HepG2 (cell line): ENCODE results near the gene ACSS2. TPM values are rescaled to one million over a fixed set of nuclear protein-coding genes. Genes with fewer than 3 reads are reported as not detected.

ENCODE experiments used
- DMAP1 ChIP-seq: IDR thresholded peaks from 2 replicates; pipeline ENCODE4 v1.6.1; 2016
- IKZF4 ChIP-seq: sonication (generic); formaldehyde crosslinking; IDR thresholded peaks from 2 replicates; pipeline ENCODE4 v1.5.1; 2020; ENCODE audit warnings: borderline replicate concordance, mild to moderate bottlenecking, low read depth, missing genetic modification reagents; ENCODE audit errors: not compliant biosample characterization
- KDM4B ChIP-seq: sonication (generic); formaldehyde crosslinking; IDR thresholded peaks from 2 replicates; pipeline ENCODE4 v1.4.0; 2020; ENCODE audit warnings: missing genetic modification reagents
- MXD4 ChIP-seq: IDR thresholded peaks from 2 replicates; pipeline ENCODE4 v1.6.1; 2016; ENCODE audit warnings: mild to moderate bottlenecking, missing biosample characterization, missing genetic modification reagents
- NONO ChIP-seq, 2 experiments: fragments of 450-650 bp in 1 of 2; sonication (generic) in 1 of 2; formaldehyde crosslinking in 1 of 2; IDR thresholded peaks in 1 of 2; conservative IDR thresholded peaks in 1 of 2; 2 replicates each; pipeline versions ENCODE4 v1.6.1 to v1.8.0; 2017 to 2022; ENCODE audit warnings: mild to moderate bottlenecking in 1 of 2, missing genetic modification reagents in 1 of 2, moderate library complexity in 1 of 2
- PHF8 ChIP-seq: sonication (generic); formaldehyde crosslinking; IDR thresholded peaks from 2 replicates; pipeline ENCODE4 v1.5.0; 2020; ENCODE audit warnings: missing genetic modification reagents
- PRMT3 ChIP-seq: sonication (generic); formaldehyde crosslinking; IDR thresholded peaks from 2 replicates; pipeline ENCODE4 v1.8.1; 2022; ENCODE audit warnings: low read depth, mild to moderate bottlenecking, moderate library complexity, missing genetic modification reagents, borderline replicate concordance
- RAD51 ChIP-seq: fragments of 450-650 bp; IDR thresholded peaks from 2 replicates; pipeline ENCODE4 v1.6.1; 2016; ENCODE audit warnings: borderline replicate concordance
- RCOR2 ChIP-seq: IDR thresholded peaks from 2 replicates; pipeline ENCODE4 v1.6.1; 2016; ENCODE audit warnings: missing biosample characterization, missing genetic modification reagents
- SIX4 ChIP-seq: sonication (generic); formaldehyde crosslinking; IDR thresholded peaks from 2 replicates; pipeline ENCODE4 v1.4.0; 2020; ENCODE audit warnings: missing genetic modification reagents
- ZBTB20 ChIP-seq: sonication (generic); formaldehyde crosslinking; IDR thresholded peaks from 2 replicates; pipeline ENCODE4 v1.8.1; 2023; ENCODE audit warnings: missing genetic modification reagents, low read depth, mild to moderate bottlenecking, borderline replicate concordance
- ZBTB21 ChIP-seq: sonication (generic); formaldehyde crosslinking; IDR thresholded peaks from 2 replicates; pipeline ENCODE4 v1.4.0; 2020; ENCODE audit warnings: missing genetic modification reagents
- ZNF329 ChIP-seq: sonication (generic); formaldehyde crosslinking; IDR thresholded peaks from 2 replicates; pipeline ENCODE4 v1.9.0; 2021; ENCODE audit warnings: low read depth, mild to moderate bottlenecking, missing genetic modification reagents
- ZNF383 ChIP-seq: sonication (generic); formaldehyde crosslinking; IDR thresholded peaks from 2 replicates; pipeline ENCODE4 v1.4.0; 2020; ENCODE audit warnings: missing genetic modification reagents, mild to moderate bottlenecking, borderline replicate concordance
- ZNF644 ChIP-seq: IDR thresholded peaks from 2 replicates; pipeline ENCODE4 v1.6.1; 2016; ENCODE audit warnings: low read depth
- ZSCAN20 ChIP-seq: sonication (generic); formaldehyde crosslinking; IDR thresholded peaks from 2 replicates; pipeline ENCODE4 v1.4.0; 2020; ENCODE audit warnings: missing genetic modification reagents, mild to moderate bottlenecking, borderline replicate concordance
- polyA plus RNA-seq, 8 experiments: library from polyadenylated mRNA; depleted of rRNA in 3 of 8; stranded (reverse) in 7 of 8; unstranded in 1 of 8; fragments of >200 nt; fragmentation: Illumina TruSeq in 4 of 8; extraction: Trizol in 4 of 8; gene quantifications; 2 replicates each; pipeline versions ENCODE4 v1.2.1 to v1.2.3, GENCODE V29; 2011 to 2016; ENCODE audit warnings: low read depth in 4 of 8, missing spikeins in 1 of 8, mixed read lengths in 1 of 8; ENCODE audit not compliant: insufficient read depth in 1 of 8
- total RNA-seq, 5 experiments: library from RNA; depleted of rRNA; stranded (reverse); fragments of >200 nt; fragmentation: Illumina TruSeq; extraction: Trizol; gene quantifications; 2 replicates each; pipeline ENCODE4 v1.2.3, GENCODE V29; 2016; ENCODE audit warnings: low read depth in 1 of 5
- TF ChIP-seq, protein P1 (sequence below): sonication (generic); formaldehyde crosslinking; IDR thresholded peaks from 2 replicates; pipeline ENCODE4 v1.8.1; 2023; ENCODE audit warnings: mild to moderate bottlenecking, missing genetic modification reagents, borderline replicate concordance
- TF ChIP-seq, protein P2 (sequence below): sonication (generic); formaldehyde crosslinking; IDR thresholded peaks from 2 replicates; pipeline ENCODE4 v1.8.1; 2023; ENCODE audit warnings: mild to moderate bottlenecking, inconsistent platforms, moderate library complexity, missing genetic modification reagents, borderline replicate concordance
- TF ChIP-seq, protein P3 (sequence below): sonication (generic); formaldehyde crosslinking; IDR thresholded peaks from 2 replicates; pipeline ENCODE4 v1.8.0; 2022; ENCODE audit warnings: mild to moderate bottlenecking, missing genetic modification reagents, borderline replicate concordance
- TF ChIP-seq, protein P4 (sequence below): sonication (generic); formaldehyde crosslinking; conservative IDR thresholded peaks from 2 replicates; pipeline ENCODE4 v1.8.1; 2023; ENCODE audit warnings: missing genetic modification reagents
- TF ChIP-seq, protein P5 (sequence below): sonication (generic); formaldehyde crosslinking; IDR thresholded peaks from 2 replicates; pipeline ENCODE4 v1.4.0; 2020; ENCODE audit warnings: mild to moderate bottlenecking, missing genetic modification reagents, borderline replicate concordance

Gene ACSS2
- total and polyA plus RNA-seq, 2 of the 13 experiments (the other 11 are each of a cell fraction or from before 2014, with no cell fraction given) = 72.8 to 89.7 TPM

DNA sequence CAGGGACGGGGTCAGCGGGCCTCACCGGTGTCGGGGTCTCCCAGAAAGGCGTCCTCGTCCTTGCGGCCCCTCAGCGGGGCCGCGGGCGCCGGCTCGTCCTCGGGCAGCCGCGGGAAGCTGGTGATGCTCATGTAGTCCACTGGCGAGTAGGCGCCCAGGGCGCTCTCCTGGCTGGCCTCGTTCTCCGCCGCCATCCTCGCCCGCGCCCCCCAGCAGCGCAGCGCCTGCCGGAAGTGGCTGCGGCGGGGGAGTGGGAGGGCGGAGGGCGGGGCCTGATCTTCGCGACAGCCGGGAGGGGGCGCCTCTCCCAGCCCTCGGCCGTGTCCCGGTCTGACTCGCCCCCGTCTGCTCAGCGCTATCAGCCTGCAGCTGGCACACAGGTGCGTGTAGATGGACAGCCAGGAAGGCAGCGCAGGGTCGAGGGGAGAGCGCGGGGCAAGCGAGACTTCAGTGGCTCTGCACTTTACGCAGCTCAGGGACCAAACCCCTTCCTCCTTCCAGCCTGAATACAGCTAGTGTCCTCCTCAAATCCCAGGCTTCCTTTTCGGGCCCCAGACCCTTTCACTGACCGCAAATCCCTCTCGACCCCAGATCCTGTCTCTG is 3.7 kb upstream of the ACSS2 start, which contains the start of gene GGT7 (continued):
- TF ChIP-seq, protein P1, sequence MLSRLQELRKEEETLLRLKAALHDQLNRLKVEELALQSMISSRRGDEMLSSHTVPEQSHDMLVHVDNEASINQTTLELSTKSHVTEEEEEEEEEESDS = no peak
- TF ChIP-seq, protein P2, sequence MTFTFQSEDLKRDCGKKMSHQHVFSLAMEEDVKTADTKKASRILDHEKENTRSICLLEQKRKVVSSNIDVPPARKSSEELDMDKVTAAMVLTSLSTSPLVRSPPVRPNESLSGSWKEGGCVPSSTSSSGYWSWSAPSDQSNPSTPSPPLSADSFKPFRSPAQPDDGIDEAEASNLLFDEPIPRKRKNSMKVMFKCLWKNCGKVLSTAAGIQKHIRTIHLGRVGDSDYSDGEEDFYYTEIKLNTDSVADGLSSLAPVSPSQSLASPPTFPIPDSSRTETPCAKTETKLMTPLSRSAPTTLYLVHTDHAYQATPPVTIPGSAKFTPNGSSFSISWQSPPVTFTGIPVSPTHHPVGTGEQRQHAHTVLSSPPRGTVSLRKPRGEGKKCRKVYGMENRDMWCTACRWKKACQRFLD = no peak
- TF ChIP-seq MXD4 (CRISPR knock-in tag) (peak; percentile 93), ZNF383 (CRISPR knock-in tag) (no peak), ZNF644 (no peak), IKZF4 (CRISPR knock-in tag) (no peak), PHF8 (peak; percentile 88), KDM4B (CRISPR knock-in tag) (peak; percentile 82), RCOR2 (no peak; the same call in 1 of the 2 replicates), NONO (IDR thresholded peaks at IDR 0.05) (no peak), NONO (CRISPR knock-in tag; conservative IDR thresholded peaks at IDR 0.05) (peak; percentile 99), SIX4 (CRISPR knock-in tag) (no peak; the same call in 1 of the 2 replicates), ZSCAN20 (CRISPR knock-in tag) (0 out of 2 replicates have a peak, but pooled peaks have one; percentile 14), PRMT3 (CRISPR knock-in tag) (no peak), ZBTB20 (peak; percentile 60; the same call in 1 of the 2 replicates), RAD51 (no peak), ZNF329 (CRISPR knock-in tag) (peak; percentile 80; the same call in 1 of the 2 replicates), DMAP1 (CRISPR knock-in tag) (peak; percentile 56), ZBTB21 (no peak)
- TF ChIP-seq, protein P3, sequence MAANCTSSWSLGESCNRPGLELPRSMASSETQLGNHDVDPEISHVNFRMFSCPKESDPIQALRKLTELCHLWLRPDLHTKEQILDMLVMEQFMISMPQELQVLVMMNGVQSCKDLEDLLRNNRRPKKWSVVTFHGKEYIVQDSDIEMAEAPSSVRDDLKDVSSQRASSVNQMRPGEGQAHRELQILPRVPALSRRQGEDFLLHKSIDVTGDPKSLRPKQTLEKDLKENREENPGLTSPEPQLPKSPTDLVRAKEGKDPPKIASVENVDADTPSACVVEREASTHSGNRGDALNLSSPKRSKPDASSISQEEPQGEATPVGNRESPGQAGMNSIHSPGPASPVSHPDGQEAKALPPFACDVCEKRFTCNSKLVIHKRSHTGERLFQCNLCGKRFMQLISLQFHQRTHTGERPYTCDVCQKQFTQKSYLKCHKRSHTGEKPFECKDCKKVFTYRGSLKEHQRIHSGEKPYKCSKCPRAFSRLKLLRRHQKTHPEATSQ = no peak
- TF ChIP-seq, protein P4, sequence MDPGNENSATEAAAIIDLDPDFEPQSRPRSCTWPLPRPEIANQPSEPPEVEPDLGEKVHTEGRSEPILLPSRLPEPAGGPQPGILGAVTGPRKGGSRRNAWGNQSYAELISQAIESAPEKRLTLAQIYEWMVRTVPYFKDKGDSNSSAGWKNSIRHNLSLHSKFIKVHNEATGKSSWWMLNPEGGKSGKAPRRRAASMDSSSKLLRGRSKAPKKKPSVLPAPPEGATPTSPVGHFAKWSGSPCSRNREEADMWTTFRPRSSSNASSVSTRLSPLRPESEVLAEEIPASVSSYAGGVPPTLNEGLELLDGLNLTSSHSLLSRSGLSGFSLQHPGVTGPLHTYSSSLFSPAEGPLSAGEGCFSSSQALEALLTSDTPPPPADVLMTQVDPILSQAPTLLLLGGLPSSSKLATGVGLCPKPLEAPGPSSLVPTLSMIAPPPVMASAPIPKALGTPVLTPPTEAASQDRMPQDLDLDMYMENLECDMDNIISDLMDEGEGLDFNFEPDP (CRISPR knock-in tag) = no peak
- TF ChIP-seq, protein P5, sequence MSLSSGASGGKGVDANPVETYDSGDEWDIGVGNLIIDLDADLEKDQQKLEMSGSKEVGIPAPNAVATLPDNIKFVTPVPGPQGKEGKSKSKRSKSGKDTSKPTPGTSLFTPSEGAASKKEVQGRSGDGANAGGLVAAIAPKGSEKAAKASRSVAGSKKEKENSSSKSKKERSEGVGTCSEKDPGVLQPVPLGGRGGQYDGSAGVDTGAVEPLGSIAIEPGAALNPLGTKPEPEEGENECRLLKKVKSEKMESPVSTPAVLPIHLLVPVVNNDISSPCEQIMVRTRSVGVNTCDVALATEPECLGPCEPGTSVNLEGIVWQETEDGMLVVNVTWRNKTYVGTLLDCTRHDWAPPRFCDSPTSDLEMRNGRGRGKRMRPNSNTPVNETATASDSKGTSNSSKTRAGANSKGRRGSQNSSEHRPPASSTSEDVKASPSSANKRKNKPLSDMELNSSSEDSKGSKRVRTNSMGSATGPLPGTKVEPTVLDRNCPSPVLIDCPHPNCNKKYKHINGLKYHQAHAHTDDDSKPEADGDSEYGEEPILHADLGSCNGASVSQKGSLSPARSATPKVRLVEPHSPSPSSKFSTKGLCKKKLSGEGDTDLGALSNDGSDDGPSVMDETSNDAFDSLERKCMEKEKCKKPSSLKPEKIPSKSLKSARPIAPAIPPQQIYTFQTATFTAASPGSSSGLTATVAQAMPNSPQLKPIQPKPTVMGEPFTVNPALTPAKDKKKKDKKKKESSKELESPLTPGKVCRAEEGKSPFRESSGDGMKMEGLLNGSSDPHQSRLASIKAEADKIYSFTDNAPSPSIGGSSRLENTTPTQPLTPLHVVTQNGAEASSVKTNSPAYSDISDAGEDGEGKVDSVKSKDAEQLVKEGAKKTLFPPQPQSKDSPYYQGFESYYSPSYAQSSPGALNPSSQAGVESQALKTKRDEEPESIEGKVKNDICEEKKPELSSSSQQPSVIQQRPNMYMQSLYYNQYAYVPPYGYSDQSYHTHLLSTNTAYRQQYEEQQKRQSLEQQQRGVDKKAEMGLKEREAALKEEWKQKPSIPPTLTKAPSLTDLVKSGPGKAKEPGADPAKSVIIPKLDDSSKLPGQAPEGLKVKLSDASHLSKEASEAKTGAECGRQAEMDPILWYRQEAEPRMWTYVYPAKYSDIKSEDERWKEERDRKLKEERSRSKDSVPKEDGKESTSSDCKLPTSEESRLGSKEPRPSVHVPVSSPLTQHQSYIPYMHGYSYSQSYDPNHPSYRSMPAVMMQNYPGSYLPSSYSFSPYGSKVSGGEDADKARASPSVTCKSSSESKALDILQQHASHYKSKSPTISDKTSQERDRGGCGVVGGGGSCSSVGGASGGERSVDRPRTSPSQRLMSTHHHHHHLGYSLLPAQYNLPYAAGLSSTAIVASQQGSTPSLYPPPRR (CRISPR knock-in tag) = peak; percentile 18; the same call in 1 of the 2 replicates
